Measurements from ENCODE around the gene CBX1.

DNA sequence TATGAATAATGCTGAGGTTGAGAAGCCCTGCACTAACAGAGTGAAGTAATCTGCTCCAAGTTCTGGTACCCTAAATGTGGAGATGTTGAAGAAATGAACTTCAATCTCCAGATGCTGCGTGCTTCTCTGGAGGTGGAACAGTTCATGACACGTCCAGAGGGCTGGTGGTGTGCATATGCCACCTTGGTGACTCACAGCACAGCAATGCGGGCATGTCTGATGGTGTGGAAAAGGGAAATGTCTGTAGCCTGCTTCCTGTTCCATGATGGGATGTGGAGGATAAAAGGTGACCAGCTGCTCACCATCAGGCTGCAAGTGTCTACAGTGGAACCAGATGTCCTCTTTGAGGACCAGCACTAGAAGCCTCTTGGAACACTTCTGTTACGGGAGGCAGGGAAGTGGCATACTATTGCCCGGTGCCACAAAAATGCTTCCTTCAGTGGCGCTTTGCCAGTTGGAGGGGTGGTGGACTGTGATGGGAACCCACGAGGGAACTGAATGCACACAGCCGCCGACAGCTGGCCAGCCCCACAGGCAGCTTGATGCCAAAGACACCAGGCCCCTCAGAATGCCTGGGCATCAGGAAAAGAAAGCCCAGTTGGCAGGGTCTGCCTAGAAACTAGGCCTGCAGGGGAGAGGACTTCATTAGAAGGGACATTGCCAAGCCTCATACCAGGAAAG is 26.2 kb upstream of the CBX1 start:
- TF ChIP-seq, protein P1, sequence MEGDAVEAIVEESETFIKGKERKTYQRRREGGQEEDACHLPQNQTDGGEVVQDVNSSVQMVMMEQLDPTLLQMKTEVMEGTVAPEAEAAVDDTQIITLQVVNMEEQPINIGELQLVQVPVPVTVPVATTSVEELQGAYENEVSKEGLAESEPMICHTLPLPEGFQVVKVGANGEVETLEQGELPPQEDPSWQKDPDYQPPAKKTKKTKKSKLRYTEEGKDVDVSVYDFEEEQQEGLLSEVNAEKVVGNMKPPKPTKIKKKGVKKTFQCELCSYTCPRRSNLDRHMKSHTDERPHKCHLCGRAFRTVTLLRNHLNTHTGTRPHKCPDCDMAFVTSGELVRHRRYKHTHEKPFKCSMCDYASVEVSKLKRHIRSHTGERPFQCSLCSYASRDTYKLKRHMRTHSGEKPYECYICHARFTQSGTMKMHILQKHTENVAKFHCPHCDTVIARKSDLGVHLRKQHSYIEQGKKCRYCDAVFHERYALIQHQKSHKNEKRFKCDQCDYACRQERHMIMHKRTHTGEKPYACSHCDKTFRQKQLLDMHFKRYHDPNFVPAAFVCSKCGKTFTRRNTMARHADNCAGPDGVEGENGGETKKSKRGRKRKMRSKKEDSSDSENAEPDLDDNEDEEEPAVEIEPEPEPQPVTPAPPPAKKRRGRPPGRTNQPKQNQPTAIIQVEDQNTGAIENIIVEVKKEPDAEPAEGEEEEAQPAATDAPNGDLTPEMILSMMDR (IDR thresholded peaks at IDR 0.05), result no peak
- TF ChIP-seq POLR2A (IDR thresholded peaks at IDR 0.05), result no peak
- no peak for TF ChIP-seq EP300 (IDR thresholded peaks at IDR 0.05)
